ENCODE results near the gene ATAD3A.

DNA sequence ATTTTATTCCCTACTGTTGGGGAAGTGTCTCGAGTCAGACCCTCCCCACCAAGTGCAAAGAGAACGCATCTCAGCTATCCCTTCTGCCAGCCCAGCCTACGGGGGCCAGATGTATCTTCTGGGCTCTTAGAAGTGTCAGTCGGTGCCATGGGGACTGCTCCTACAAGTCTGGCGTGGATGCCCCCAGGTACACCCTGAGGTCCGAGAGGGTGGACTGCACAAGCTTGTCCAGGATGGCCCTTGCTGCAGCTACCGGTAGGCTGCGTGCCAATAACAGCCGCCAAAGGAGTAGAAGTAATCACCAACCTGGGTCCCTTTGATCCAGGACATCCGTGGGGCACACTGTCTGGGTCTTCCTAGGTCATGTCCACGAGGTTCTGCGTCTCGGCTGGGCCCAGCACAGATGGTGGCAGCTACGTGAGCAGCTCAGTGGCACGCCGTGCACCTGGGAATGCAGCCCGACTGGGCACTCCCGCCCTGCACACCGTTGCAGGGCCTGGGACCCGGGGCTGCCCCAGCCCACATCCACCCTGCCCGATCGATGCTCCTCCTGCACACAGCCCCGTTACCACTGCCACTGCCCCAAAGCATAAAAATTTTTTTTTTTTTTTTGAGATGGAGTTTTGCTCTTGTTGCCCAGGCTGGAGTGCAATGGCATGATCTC lies 71.5 kb downstream of the ATAD3A start:
- TF ChIP-seq, protein P1, sequence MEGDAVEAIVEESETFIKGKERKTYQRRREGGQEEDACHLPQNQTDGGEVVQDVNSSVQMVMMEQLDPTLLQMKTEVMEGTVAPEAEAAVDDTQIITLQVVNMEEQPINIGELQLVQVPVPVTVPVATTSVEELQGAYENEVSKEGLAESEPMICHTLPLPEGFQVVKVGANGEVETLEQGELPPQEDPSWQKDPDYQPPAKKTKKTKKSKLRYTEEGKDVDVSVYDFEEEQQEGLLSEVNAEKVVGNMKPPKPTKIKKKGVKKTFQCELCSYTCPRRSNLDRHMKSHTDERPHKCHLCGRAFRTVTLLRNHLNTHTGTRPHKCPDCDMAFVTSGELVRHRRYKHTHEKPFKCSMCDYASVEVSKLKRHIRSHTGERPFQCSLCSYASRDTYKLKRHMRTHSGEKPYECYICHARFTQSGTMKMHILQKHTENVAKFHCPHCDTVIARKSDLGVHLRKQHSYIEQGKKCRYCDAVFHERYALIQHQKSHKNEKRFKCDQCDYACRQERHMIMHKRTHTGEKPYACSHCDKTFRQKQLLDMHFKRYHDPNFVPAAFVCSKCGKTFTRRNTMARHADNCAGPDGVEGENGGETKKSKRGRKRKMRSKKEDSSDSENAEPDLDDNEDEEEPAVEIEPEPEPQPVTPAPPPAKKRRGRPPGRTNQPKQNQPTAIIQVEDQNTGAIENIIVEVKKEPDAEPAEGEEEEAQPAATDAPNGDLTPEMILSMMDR (IDR thresholded peaks at IDR 0.05) = no peak
- no peak for TF ChIP-seq POLR2A (IDR thresholded peaks at IDR 0.05)
